GM21423 (cell line): ENCODE measurements around the gene LMO1.
A peak's percentile ranks its signal among the peaks of the same experiment; 100 is the strongest.

Source experiments
- ATAC-seq: cut with Tn5 transposase; IDR thresholded peaks from one replicate; pipeline ENCODE4 v1.9.1; 2021; ENCODE audit warnings: mild to moderate bottlenecking, moderate library complexity; ENCODE audit not compliant: unreplicated experiment

Gene LMO1

DNA sequence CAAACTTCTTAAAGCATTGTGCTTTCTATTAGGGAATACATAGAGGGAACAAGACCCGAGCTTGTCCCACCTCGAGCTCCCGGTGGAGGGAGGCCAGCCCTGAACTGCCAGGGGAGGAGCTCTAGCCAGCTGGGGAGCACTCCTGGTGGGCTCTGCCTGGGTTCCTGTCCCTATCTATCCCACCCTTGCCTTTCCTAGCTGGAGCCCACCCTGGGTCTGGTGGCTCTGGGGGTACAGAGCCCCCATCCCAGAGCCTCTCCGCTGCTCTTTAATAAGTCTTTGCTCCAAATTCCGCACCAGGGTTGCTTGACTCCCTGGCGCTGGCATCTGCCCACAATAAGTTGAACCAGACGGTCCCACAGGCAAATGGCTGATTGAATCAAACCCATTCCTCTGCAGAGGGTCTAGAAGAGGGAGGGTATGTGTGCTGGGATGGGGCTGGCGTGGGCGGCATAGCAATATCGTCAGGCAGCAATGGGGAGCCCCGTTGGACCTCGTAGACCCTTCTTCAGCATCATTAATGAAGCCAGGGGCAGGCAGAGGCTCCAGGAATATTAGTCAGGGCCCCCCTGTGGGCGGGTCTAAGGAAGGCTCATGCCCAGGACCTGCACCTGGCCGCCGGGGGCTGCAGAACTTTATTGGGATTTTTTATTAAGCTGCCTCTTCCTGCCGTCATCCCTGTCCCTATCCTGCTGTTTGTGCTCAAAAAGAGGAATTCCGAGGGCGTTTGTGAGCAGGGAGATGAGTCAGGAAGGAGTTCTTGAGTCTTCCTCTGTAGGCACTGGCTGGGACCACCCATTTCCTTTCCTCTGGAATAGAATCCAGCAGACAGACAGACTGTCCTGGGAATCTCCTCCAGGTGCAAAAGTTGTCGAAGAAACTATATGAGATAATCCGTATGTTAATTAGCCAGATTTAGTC is 56.3 kb downstream of the LMO1 start:
- no peak for ATAC-seq

DNA sequence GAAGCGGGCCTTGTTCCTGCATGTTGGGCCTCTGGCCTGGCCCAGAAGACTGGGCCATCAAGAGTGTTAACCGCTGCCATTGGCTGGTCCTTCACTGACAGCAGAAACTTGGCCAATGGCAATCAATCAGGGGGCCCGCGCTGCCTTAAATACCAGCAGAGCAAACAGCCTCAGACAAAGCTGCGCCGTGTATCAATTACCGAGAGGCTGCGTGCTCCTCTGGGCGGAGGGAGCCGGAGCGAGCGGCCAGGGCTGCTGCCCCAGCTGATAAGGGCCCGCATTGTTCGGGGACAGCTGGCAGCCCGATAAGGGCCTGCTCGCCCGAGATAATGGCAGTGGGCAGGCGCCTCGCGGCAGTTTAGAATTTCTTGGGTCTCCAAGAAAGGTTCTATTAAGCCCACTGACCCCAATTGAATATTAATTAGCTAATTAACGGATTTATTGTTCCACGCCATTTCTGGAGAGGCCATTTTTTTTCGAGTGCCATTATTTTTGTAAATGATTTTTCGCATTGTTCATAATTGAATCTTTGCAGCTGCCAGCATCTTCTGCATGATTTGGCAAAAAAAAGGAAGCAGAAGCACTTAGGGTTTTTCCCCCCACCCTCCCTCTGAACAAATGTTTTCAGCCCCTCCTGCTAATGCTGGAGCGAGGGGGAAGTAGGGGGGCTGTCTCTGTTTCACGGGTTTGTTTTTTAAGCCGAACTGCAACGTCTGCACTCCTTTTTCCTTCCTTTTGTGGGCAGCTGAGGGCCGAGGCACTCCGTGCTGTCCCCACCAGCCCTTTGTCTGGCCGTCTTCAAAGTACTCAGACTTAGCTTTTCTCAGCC is 57.2 kb downstream of the LMO1 start:
- ATAC-seq: no peak

DNA sequence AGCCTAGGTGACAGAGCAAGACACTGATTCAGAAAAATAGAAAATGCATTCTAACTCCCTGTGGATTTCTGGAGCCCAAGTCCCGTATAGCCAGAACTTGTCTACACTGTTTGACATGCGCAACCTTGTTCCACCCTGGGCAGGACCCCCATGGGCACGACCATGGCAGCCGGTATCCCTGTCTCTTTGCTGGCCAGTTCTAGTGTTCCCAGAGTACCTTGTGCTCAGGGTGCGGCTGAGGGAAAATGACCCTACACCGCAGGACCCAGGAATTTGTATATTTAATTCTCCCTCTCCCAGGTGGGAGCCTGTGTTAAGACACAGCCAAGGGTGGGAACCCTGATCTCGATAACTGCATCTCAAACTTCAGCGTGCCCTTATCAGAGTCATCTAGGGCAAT is 58.1 kb downstream of the LMO1 start:
- ATAC-seq: no peak

DNA sequence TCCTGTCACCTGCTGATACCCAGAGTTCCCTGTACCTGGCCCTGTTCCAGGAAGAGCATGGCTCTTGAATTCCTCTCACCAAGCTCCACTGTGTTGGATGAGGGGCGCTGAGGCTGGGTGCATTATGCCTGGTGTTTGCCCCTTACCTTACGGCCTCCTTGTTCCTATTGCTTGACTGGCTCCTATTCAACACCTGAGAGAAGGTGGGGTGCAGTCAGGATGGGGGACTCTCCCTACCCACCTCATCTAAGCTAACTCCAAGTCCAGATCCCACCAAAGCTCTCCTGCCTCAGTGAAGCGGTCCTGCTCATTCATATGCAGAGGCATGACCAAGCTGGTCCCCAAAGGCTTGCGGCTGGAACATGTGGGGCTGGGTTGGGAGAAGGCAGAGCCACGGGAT is 59.1 kb downstream of the LMO1 start:
- no peak for ATAC-seq

DNA sequence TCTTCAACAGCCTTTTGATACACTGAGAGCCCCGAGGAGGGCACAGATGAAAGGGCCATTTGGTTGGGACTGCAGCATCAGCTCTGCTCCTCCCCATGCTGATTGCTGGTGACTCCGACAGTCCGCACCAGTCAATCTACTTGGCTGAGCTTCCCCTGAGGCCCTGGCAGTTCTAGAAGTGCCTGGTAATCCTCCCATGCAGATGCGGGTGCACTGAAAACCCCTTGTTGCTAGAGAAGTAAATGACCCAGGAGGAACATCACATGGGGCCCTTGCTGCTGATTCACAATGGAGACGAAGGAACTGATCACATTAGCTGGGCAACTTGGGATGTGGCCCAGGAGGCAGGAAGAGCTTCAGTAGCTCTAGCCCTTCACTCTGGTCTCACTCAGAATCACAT is 59.7 kb downstream of the LMO1 start:
- no peak for ATAC-seq

DNA sequence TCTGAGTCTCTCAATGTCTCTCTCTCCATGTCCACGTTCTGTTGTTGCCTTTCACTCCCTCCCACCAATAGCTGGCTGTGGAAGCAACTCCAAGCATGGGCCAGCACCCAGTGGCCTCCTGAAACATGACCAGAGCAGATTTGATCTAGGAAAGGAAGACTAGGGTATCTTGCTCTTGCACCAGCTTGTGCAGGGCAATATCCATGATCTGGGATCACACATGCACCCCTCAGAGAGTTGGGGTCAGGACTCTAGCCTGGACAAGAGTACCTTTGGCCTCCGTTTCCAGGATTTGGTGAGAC is 60.3 kb downstream of the LMO1 start:
- no peak for ATAC-seq

DNA sequence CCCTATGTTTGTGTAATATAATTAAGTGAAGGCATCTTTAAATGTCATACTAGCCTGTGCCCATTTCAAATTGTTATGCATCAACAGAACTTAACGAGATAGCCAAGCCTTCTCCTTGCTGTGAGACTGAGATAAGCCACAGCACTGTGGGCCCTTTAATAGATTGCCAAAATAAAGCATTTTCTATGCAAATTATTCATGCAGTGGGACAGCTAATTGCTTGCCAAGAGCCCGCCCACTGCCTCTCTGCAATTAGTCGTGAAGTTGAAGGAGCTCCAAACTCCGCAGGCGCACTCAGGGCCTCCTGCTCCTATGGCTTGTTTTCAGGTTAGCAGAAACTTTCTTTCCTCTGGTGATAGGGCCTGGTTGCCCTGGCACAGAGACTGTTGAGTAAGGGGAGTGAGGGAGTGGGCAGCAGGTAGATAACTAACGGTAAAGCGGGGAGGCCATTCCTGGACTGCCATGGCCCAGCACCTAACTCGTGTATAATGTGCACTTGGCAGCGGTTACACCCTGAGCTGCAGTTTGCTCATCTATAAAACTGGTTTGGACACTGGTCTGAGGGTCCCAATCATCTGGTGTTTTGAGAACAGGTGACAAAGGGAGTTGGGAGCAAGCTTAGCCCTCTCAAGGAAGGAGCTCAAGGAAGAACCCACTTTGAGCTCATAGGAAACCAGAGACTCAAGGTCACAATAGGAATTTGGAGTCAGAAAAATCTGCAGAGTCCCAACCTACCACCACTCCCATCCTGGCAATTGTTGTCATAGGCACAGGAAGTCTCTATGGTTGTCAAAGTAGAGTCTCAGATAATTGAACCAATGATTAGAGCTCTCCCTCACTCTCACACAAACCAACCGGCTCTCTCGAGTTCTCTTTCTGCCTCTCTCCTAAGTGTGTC is 60.9 kb downstream of the LMO1 start:
- no peak for ATAC-seq

DNA sequence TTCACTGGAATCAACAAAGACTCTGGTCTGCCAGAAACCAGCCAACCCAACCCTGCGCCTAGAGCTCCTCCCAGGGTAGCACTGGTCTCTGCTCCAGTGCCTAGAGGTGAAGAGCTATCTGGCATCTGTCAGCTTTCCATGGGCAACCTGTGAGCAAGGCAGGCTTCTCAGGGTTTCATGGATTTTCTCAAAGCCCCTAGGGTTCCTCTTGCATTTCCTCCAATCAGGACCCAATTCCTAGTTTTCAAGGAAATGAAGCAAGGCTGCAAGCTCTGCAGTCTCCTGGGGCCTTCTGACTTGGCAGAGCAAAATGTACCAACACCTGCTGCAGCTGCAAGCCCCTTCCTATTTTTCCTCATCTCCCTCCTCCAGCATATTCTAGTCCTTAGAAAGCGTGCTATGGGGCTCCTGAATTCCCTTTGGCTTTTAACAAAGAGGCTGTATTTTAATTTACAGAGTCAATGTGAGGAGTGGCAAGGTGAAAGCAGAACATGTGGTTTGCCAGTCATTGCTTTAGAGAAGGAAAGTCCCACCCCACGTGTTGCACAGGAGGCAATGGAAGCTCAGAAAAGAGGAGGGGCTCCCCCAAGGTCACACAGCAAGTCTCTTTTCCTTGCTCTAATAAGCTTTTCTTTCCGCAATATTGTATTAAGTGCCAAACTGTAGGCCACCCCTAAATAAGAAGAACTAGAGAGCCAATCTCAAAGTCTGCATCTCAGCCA is 61.9 kb downstream of the LMO1 start:
- peak; percentile 61 for ATAC-seq

DNA sequence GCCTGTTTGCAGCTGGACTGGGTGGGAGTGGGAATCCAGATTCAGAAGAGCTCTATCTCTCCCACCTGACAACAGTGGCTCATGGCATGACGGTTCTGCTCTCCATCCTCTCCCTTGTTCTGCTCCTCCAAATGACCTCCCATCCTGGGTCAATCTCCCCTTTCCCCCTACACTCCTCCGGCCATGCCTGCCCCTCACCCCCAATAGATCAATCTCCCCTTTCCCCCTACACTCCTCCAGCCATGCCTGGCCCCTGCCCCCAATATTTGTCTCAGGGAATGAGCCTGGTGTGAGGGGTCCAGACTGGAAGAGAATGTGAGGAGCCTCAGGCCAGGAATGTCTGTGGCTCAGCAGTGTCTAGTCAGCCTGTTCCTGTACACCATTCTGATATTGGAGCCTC is 64.0 kb downstream of the LMO1 start:
- no peak for ATAC-seq

DNA sequence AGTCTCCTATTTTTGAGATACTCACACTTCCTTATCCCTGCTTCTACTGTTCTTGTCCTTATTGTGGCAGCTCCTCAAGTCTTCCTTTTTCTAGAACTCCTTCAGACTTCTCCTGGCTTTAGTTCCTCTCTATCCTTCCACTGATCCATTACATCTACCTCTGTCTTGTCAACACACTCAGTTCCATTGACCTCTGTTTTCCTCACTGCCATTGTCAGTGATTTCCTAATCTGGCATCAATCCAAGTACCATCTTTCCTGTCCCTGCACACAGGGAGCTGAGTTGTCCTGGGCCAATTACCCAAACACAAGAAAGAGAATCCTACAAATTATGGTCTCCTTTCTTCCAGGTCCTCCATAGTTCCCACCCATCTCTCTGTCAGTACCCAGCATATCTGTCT is 66.9 kb downstream of the LMO1 start:
- no peak for ATAC-seq

DNA sequence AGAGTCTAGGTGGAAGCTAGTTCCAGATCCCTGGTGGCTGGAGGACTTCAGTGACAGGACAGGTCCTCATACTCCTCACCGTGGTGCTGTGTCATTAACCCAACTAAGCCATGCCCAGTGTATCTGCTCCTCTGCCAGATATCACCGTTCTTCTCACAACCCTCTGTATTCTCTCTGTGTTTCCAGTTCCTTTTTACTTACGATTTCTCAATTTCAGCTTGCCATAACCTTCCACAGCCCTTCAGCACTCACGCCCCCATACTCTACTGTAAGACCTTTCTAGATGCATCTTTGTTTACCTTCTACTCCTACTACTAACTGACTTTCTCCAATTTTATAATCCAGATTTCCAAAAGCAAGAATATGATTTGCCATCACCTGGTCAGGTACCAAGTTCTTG is 68.7 kb downstream of the LMO1 start:
- ATAC-seq: no peak

DNA sequence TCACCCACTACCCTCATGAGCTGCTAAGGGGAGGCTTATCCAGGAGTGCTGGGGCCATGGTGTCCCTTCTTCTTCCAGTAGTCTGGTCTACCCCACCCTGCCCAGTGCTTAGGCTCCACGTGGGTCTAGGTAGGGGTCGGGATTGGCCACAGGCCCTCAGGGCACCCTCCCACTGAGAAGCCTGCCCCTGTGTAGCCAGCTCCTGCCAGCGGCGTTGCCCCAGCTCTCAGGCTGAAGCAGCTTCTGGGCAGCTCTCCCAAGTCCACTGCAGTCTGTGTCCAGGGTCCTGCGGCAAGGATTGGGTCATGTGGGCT is 70.8 kb downstream of the LMO1 start:
- no peak for ATAC-seq

DNA sequence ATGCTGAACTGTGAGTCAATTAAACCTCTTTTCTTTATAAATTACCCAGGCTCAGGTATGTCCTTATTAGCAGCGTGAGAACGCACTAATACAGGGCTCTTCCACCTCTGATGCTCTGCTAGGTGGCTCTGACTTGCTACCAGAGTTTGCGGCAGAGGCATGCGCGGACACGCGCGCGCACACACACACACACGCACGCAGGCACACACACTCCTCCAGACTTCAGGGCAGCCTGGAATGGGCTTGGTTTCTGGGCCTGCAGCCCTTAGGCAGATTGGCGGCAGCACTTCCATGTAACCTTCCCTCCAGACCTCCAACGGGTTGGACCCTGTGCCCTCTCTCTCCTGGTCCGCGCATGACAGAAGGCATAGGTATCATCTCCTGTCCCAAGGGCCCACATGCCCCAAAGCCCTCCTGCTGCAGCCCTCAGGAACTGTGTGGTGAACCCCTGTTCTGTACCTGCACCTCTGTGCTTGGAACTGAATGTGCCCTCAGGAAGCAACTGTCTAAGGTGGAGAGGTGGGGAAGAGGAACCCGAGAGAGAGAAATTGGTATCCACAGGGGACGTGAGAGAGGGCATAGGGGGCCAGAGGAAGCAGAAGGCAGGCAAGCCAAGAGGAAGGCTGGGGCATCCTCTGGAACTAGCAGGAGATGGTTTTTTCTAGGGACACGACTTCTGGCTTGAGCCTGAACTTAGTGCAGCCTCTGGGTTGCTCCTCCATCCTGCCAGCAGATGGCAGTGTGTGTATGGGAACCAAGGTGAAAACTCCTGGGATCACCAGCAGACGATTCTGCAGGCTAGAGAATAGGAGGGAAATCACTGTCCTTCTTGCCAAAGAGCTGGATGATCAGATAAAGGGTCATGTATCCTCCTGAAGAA is 71.4 kb downstream of the LMO1 start:
- ATAC-seq: no peak

DNA sequence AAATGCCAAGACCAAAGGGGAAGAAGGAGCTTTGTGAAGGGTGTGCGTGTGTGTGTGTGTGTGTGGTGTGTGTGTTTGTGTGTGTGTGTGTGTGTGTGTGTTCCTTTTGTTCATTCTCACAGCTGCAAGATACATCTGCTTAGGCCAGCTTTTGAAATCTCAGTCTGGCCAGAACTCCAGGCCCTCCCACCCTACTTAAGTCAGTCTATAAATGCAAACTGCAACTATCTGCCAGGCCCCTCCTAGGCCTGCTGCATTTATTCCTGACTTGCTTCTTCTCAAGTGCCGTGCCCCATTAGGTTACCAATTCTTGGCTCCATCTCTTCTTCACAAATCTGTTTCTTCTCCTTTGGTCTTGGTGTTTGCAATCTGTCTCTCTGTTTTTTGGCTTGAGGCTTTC is 73.2 kb downstream of the LMO1 start:
- no peak for ATAC-seq

DNA sequence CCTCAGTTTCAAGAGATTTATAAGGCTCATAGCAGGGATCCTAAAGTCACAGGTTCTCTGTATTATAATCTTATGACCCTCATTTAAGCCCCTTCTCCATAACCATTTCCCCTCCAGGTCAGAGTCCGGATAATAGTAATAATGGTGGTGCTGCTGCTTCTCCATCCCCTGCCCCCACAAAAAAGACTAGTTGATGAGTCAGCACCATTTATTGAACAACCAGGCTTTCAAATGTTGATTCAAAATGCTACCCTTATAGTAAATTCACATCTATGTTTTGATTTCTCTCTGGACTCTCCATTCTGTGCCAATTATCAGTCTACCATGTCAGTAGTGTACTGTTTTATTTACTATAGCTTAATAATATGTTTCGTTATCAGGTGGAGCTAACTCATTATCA is 77.2 kb downstream of the LMO1 start:
- no peak for ATAC-seq

DNA sequence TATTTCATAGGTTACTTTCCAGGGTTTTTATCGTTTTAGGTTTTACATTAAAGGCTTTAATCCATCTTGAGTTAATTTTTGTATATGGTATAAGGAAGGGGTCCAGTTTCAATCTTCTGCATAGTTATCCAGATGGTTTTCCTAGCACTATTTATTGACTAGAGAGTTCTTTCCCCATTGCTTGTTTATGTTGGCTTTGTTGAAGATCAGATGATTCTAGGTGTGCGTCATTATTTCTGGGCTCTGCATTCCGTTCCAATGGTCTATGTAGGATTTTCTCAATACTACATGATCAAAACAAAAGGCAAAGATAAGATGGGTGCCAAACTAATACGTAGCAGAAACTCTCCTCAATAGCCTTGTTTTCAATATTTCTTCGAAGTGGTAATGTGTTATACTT is 80.6 kb downstream of the LMO1 start:
- ATAC-seq: no peak

DNA sequence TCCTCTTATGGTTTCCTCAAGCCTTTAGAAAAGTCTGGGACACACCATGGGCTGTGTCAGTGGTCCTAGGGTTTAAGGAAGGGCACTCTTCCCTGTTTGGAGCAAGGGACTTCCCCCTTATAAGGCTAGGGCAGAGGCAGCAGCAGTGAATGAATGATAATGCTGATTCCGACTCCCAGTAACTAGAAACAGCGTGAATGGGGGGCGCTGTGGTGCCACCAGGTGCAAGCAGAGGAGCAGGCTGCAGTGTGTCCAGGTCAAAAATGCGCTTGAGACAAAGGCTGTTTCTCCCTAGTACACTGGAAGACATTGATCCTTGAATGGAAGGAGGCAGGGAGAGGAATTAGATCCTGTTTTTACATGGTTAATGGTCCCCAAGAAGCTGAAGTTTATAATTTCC is 83.2 kb downstream of the LMO1 start:
- no peak for ATAC-seq

DNA sequence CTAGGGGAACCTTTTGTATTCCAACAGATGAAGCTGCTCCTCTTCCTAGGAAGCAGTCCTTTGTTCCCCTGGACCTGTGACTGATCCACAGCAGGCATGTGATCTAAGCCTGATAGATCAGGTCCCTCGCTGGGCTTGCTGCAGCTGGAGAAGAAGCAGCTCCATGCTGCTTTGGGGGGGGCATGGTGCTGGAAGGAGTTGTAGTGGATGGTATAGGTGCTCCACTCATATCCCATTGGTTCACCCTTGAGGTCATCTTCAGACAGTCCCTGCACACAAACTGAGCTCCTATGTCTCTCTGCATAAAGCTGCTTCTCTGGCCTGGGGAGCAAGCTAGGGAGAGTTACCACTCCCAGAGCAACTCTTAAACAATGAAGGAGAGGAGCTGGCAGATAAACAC is 85.4 kb downstream of the LMO1 start:
- no peak for ATAC-seq

DNA sequence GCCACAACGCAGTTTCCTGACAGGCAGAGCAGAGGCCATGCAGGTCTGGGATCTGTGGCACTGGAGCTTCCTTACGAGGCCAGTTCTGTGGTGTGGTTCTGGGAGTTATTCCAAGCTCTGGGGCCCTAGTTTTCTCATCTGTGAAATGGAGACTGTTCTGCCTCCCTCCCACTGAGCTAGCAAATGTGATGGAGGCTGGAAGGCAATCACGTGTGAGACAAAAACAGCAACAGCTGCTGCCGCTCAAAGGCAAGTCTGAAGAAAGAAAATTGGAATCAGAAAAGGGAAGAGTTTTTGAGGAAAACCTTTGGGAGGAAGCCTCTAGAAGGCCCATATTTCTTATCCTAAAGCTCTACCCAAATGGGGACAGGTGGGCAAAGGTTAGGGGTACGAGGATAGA is 86.5 kb downstream of the LMO1 start:
- no peak for ATAC-seq
